Neural cell (in vitro differentiated cells): Measurements from ENCODE around the gene TRPT1. TPM values are rescaled to one million over a fixed set of nuclear protein-coding genes. Genes with fewer than 3 reads are reported as not detected.

ENCODE experiments used
- H2AFZ ChIP-seq: fragments of 200-600, 300-800 bp; sonication (generic), shearing (Covaris generic); 2 replicates; pipeline ENCODE4 v1.6.0; 2014; ENCODE audit warnings: low read depth, mild to moderate bottlenecking, antibody characterized with exemption, low read length, moderate library complexity
- H3F3A ChIP-seq: fragments of 200-600 bp; shearing (Covaris generic); 2 replicates; pipeline ENCODE4 v1.6.1; 2016; ENCODE audit warnings: mild to moderate bottlenecking, moderate library complexity, mixed read lengths, antibody characterized with exemption, low read length; ENCODE audit not compliant: insufficient read depth, poor library complexity, severe bottlenecking
- H3K27ac ChIP-seq: fragments of 200-600, 300-800 bp; sonication (generic), shearing (Covaris generic); 2 replicates; pipeline ENCODE4 v1.5.1; 2014; ENCODE audit warnings: mild to moderate bottlenecking, low read length, moderate library complexity
- H3K27me3 ChIP-seq: fragments of 300-800, 200-600 bp; sonication (generic), shearing (Covaris generic); 2 replicates; pipeline ENCODE4 v1.6.0; 2014; ENCODE audit warnings: mild to moderate bottlenecking, low read depth, low read length, moderate library complexity; ENCODE audit not compliant: insufficient read depth
- H3K36me3 ChIP-seq: fragments of 300-800, 200-600 bp; sonication (generic), shearing (Covaris generic); 2 replicates; pipeline ENCODE4 v1.5.1; 2014; ENCODE audit warnings: mild to moderate bottlenecking, antibody characterized with exemption, low read length, moderate library complexity; ENCODE audit not compliant: insufficient read depth
- H3K4me2 ChIP-seq: fragments of 300-800, 200-600 bp; sonication (generic), shearing (Covaris generic); 2 replicates; pipeline ENCODE4 v1.6.0; 2014; ENCODE audit warnings: mild to moderate bottlenecking, low read length
- H3K4me3 ChIP-seq: fragments of 300-800, 200-600 bp; sonication (generic), shearing (Covaris generic); 2 replicates; pipeline ENCODE4 v1.5.1; 2014; ENCODE audit warnings: mild to moderate bottlenecking, low read length, moderate library complexity
- H3K79me2 ChIP-seq: fragments of 200-600 bp; shearing (Covaris generic); replicated peaks from 2 replicates; pipeline ENCODE4 v1.6.0; 2014; ENCODE audit warnings: mild to moderate bottlenecking, low read length, moderate library complexity; ENCODE audit not compliant: insufficient read depth
- H3K9ac ChIP-seq: fragments of 300-800, 200-600 bp; sonication (generic), shearing (Covaris generic); 2 replicates; pipeline ENCODE4 v1.6.1; 2016; ENCODE audit warnings: mild to moderate bottlenecking, low read length, mixed read lengths
- H3K9me2 ChIP-seq: fragments of 200-600 bp; shearing (Covaris generic); 2 replicates; pipeline ENCODE4 v1.6.1; 2016; ENCODE audit warnings: mild to moderate bottlenecking, low read length, mixed read lengths; ENCODE audit not compliant: insufficient read depth
- H3K9me3 ChIP-seq: fragments of 200-600, 300-800 bp; sonication (generic), shearing (Covaris generic); 2 replicates; pipeline ENCODE4 v1.6.1; 2016; ENCODE audit warnings: mild to moderate bottlenecking, mixed run types, low read length, moderate library complexity, mixed read lengths
- H4K20me1 ChIP-seq: fragments of 200-600 bp; shearing (Covaris generic); 2 replicates; pipeline ENCODE4 v1.6.1; 2016; ENCODE audit warnings: mild to moderate bottlenecking, mixed run types; ENCODE audit not compliant: insufficient read depth
- CTCF ChIP-seq: fragments of 450-650 bp; IDR thresholded peaks from 2 replicates; pipeline ENCODE4 v1.5.1; 2014; ENCODE audit warnings: antibody characterized with exemption, mild to moderate bottlenecking, moderate library complexity; ENCODE audit not compliant: poor library complexity, severe bottlenecking
- EP300 ChIP-seq: fragments of 450-650 bp; conservative IDR thresholded peaks from 2 replicates; pipeline ENCODE4 v1.6.1; 2014; ENCODE audit warnings: antibody characterized with exemption, mild to moderate bottlenecking, moderate library complexity; ENCODE audit not compliant: poor library complexity, severe bottlenecking
- EZH2 ChIP-seq: fragments of 200-600, 300-800 bp; shearing (Covaris generic), sonication (generic); IDR thresholded peaks from 2 replicates; pipeline ENCODE4 v1.6.1; 2014; ENCODE audit warnings: antibody characterized with exemption, low read length, borderline replicate concordance, mild to moderate bottlenecking; ENCODE audit not compliant: insufficient read depth, poor library complexity, severe bottlenecking
- MXI1 ChIP-seq: fragments of 450-650 bp; conservative IDR thresholded peaks from 2 replicates; pipeline ENCODE4 v1.6.1; 2014; ENCODE audit warnings: antibody characterized with exemption, mild to moderate bottlenecking; ENCODE audit not compliant: poor library complexity, severe bottlenecking
- POLR2AphosphoS5 ChIP-seq: IDR thresholded peaks from 2 replicates; pipeline ENCODE4 v1.6.1; 2012
- RAD21 ChIP-seq: fragments of 450-650 bp; conservative IDR thresholded peaks from 2 replicates; pipeline ENCODE4 v1.6.1; 2014; ENCODE audit warnings: antibody characterized with exemption, mild to moderate bottlenecking, moderate library complexity
- REST ChIP-seq: IDR thresholded peaks from 2 replicates; pipeline ENCODE4 v1.6.1; 2012; ENCODE audit warnings: borderline replicate concordance
- SMC3 ChIP-seq: fragments of 450-650 bp; conservative IDR thresholded peaks from 2 replicates; pipeline ENCODE4 v1.6.1; 2014; ENCODE audit warnings: antibody characterized with exemption, mild to moderate bottlenecking, moderate library complexity; ENCODE audit not compliant: poor library complexity
- TAF1 ChIP-seq: IDR thresholded peaks from 2 replicates; pipeline ENCODE4 v1.6.1; 2012; ENCODE audit warnings: low read depth
- polyA plus RNA-seq: library from polyadenylated mRNA; depleted of rRNA; stranded (reverse); fragments of >200 nt; gene quantifications from 2 replicates; pipeline ENCODE4 v1.2.3, GENCODE V29; 2014

TRPT1 gene
- polyA plus RNA-seq, 1 donor from 2014 or later: 67.2 TPM

GRCh38 chr11:64223001-64223651, 2.9 kb downstream of the TRPT1 start:
- no peak overlapping the region for H3K27ac ChIP-seq
- no peak overlapping the region for H2AFZ ChIP-seq
- no peaks in the 10 kb centered on the region for H3K27me3 ChIP-seq
- no peaks in the 10 kb centered on the region for H3K36me3 ChIP-seq
- H3K9me2 ChIP-seq: no peaks in the 10 kb centered on the region
- H3K9ac ChIP-seq: no peak overlapping the region
- H3K4me2 ChIP-seq: no peak overlapping the region
- H3K79me2 ChIP-seq: peaks cover 6% of the 10 kb centered on the region
- TF ChIP-seq POLR2AphosphoS5 (no peak), SMC3 (no peak), EP300 (no peak), TAF1 (no peak), MXI1 (no peak), REST (no peak), RAD21 (no peak), CTCF (no peak), EZH2 (no peak)
- H4K20me1 ChIP-seq: no peaks in the 10 kb centered on the region
- no peaks in the 10 kb centered on the region for H3K9me3 ChIP-seq
- no peak overlapping the region for H3K4me3 ChIP-seq
- H3F3A ChIP-seq: no peaks in the 10 kb centered on the region

- H3K9me2 ChIP-seq: no peaks in the 10 kb centered on the region
- H3K4me2 ChIP-seq: no peak overlapping the region
- H3K4me3 ChIP-seq: no peak overlapping the region
- no peaks in the 10 kb centered on the region for H3K27me3 ChIP-seq
- no peak overlapping the region for H3K27ac ChIP-seq
- H2AFZ ChIP-seq: no peak overlapping the region
- no peaks in the 10 kb centered on the region for H3F3A ChIP-seq
- H3K79me2 ChIP-seq: peaks cover 6% of the 10 kb centered on the region
- H3K36me3 ChIP-seq: no peaks in the 10 kb centered on the region
- no peak overlapping the region for H3K9ac ChIP-seq
- no peaks in the 10 kb centered on the region for H4K20me1 ChIP-seq
- TF ChIP-seq SMC3: no peak
- no peak for TF ChIP-seq POLR2AphosphoS5
- TF ChIP-seq TAF1: no peak
- TF ChIP-seq CTCF: no peak
- no peak for TF ChIP-seq RAD21
- no peak for TF ChIP-seq EP300
- no peak for TF ChIP-seq MXI1
- no peak for TF ChIP-seq EZH2
- TF ChIP-seq REST: no peak
- no peaks in the 10 kb centered on the region for H3K9me3 ChIP-seq
Observed at GRCh38 chr11:64222651-64223000, 3.4 kb downstream of the TRPT1 start.
